Loucy (cell line): Measurements from ENCODE around the gene ZBTB20.

Experiments
- H2AFZ ChIP-seq: fragments of 200-600 bp; sonication (generic); 2 replicates; pipeline ENCODE4 v1.6.0; 2016; ENCODE audit warnings: antibody characterized with exemption, mild to moderate bottlenecking, low read length, moderate library complexity
- H3F3A ChIP-seq: fragments of 200-600 bp; 2 replicates; pipeline ENCODE4 v1.6.0; 2016; ENCODE audit warnings: antibody characterized with exemption, low read depth, mild to moderate bottlenecking
- H3K27me3 ChIP-seq: fragments of 200-600 bp; sonication (generic); 2 replicates; pipeline ENCODE4 v1.6.1; 2014; ENCODE audit warnings: low read length, mild to moderate bottlenecking; ENCODE audit not compliant: insufficient read depth, poor library complexity, severe bottlenecking
- H3K36me3 ChIP-seq: fragments of 200-600 bp; sonication (generic); 2 replicates; pipeline ENCODE4 v1.6.1; 2016; ENCODE audit warnings: low read length; ENCODE audit not compliant: insufficient read depth
- H3K4me1 ChIP-seq: fragments of 200-600 bp; sonication (generic); 2 replicates; pipeline ENCODE4 v1.5.1; 2014; ENCODE audit warnings: low read length, mild to moderate bottlenecking; ENCODE audit not compliant: insufficient read depth, poor library complexity, severe bottlenecking
- H3K4me2 ChIP-seq: fragments of 200-600 bp; sonication (generic); 2 replicates; pipeline ENCODE4 v1.6.0; 2014; ENCODE audit warnings: antibody characterized with exemption, low read length, low read depth, mild to moderate bottlenecking; ENCODE audit not compliant: poor library complexity, severe bottlenecking
- H3K4me3 ChIP-seq: fragments of 200-600 bp; sonication (generic); 2 replicates; pipeline ENCODE4 v1.5.1; 2014; ENCODE audit warnings: low read length, mild to moderate bottlenecking, mixed read lengths; ENCODE audit not compliant: poor library complexity, severe bottlenecking
- H3K79me2 ChIP-seq: fragments of 200-600 bp; sonication (generic); 2 replicates; pipeline ENCODE4 v1.6.1; 2014; ENCODE audit warnings: low read length; ENCODE audit not compliant: insufficient read depth
- H3K9ac ChIP-seq: fragments of 200-600 bp; sonication (generic); 2 replicates; pipeline ENCODE4 v1.6.0; 2014; ENCODE audit warnings: mild to moderate bottlenecking, low read depth, low read length, moderate library complexity; ENCODE audit not compliant: poor library complexity, severe bottlenecking
- H3K9me2 ChIP-seq: fragments of 200-600 bp; sonication (generic); replicated peaks from 2 replicates; pipeline ENCODE4 v1.6.1; 2016; ENCODE audit warnings: low read depth, low read length, mixed read lengths
- H3K9me3 ChIP-seq: fragments of 200-600 bp; sonication (generic); 2 replicates; pipeline ENCODE4 v1.6.1; 2014; ENCODE audit warnings: mild to moderate bottlenecking, antibody characterized with exemption, low read length, low read depth; ENCODE audit not compliant: insufficient read depth
- H4K20me1 ChIP-seq: fragments of 200-600 bp; sonication (generic); 2 replicates; pipeline ENCODE4 v1.6.0; 2014; ENCODE audit warnings: antibody characterized with exemption, low read length, mild to moderate bottlenecking; ENCODE audit not compliant: insufficient read depth, poor library complexity, severe bottlenecking
- EZH2phosphoT487 ChIP-seq: fragments of 200-600 bp; IDR thresholded peaks from 2 replicates; pipeline ENCODE4 v1.6.1; 2018; ENCODE audit warnings: antibody characterized with exemption, mild to moderate bottlenecking, moderate library complexity, borderline replicate concordance
- TF ChIP-seq, protein P1 (sequence below): fragments of 200-600 bp; sonication (generic); conservative IDR thresholded peaks from 2 replicates; pipeline ENCODE4 v1.5.1; 2014; ENCODE audit warnings: mild to moderate bottlenecking, antibody characterized with exemption, low read length

Gene ZBTB20

DNA sequence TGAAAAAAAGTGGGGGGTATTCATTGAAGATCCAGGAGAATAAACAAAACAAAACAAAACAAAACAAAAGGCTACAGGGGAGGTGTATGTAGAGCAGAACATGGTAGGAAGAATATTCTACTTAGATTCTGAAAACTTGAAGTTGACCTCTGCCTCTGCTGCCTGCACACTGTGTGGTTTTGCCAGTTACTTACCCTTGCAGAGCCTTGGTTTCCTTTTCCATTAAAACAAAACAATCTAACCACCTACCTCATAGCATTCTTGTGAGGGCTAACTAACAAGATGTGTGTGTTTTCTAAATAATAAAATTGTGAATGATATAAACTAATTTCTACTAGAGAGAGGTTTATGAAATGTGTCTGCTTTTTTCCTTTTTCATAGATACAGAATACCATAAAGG, 430.2 kb downstream of the ZBTB20 start:
- Histone ChIP-seq H3K4me3 (peak overlapping the region; percentile 12), H3K27me3 (no peaks in the 10 kb centered on the region), H2AFZ (no peak overlapping the region), H4K20me1 (no peaks in the 10 kb centered on the region), H3K79me2 (no peaks in the 10 kb centered on the region), H3K4me2 (peak overlapping the region; percentile 60), H3F3A (no peaks in the 10 kb centered on the region), H3K9me2 (no peaks in the 10 kb centered on the region), H3K36me3 (no peaks in the 10 kb centered on the region), H3K4me1 (peaks cover 27% of the 10 kb centered on the region), H3K9me3 (no peaks in the 10 kb centered on the region), H3K9ac (no peak overlapping the region)
- TF ChIP-seq EZH2phosphoT487, result no peak
- TF ChIP-seq, protein P1, sequence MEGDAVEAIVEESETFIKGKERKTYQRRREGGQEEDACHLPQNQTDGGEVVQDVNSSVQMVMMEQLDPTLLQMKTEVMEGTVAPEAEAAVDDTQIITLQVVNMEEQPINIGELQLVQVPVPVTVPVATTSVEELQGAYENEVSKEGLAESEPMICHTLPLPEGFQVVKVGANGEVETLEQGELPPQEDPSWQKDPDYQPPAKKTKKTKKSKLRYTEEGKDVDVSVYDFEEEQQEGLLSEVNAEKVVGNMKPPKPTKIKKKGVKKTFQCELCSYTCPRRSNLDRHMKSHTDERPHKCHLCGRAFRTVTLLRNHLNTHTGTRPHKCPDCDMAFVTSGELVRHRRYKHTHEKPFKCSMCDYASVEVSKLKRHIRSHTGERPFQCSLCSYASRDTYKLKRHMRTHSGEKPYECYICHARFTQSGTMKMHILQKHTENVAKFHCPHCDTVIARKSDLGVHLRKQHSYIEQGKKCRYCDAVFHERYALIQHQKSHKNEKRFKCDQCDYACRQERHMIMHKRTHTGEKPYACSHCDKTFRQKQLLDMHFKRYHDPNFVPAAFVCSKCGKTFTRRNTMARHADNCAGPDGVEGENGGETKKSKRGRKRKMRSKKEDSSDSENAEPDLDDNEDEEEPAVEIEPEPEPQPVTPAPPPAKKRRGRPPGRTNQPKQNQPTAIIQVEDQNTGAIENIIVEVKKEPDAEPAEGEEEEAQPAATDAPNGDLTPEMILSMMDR, result no peak

DNA sequence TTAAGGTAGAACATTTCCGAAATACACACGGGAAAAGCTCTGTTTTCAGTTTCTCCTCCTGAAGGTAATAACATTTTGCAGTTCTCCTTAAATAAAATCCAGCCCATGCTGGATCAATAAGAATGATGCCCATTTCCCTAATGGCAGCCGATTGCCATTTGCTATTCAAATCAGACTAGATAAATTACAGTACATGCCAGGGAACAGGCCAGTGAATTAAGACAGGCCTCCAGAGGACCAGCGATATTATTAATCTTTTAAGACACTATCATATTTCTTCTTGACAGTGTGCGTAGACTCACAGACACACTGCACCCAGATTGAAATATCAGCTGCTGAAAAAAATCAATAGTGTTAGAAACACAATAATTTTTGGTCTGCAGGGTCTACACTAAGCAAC, 431.0 kb downstream of the ZBTB20 start:
- H4K20me1 ChIP-seq, result no peaks in the 10 kb centered on the region

DNA sequence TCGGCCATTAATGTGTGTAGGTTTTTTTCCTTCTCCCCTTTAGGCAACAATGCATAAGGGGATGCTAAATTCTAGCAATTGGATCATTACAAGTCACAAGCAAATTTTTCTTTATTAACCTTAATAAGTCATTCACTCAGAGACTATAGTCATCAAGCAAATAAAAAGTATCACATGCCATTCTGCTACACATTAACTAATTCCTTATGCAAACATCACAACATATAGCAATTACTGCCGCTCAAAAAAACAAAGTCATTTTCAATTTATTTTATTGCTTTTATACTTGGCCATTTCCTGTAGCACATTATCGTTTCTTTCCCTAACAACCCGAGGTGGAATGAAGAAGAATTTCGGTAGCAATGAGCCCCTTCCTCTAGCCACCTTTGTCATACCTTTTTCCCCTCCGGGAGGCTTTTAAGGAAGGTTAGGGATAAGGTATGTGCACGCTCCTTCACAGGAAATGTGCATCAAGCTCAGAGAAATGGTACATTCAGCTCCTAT, 432.1 kb downstream of the ZBTB20 start:
- no peaks in the 10 kb centered on the region for H3K9me2 ChIP-seq
- no peak overlapping the region for H3K4me3 ChIP-seq
- H3K4me1 ChIP-seq, result peaks cover 24% of the 10 kb centered on the region
- H3K27me3 ChIP-seq, result no peaks in the 10 kb centered on the region
- H3K9ac ChIP-seq, result no peak overlapping the region
- H3K36me3 ChIP-seq, result no peaks in the 10 kb centered on the region
- no peaks in the 10 kb centered on the region for H4K20me1 ChIP-seq
- no peak overlapping the region for H2AFZ ChIP-seq
- H3K79me2 ChIP-seq, result no peaks in the 10 kb centered on the region
- H3F3A ChIP-seq, result no peaks in the 10 kb centered on the region
- no peak for TF ChIP-seq EZH2phosphoT487
- TF ChIP-seq, protein P1, result no peak
- no peak overlapping the region for H3K4me2 ChIP-seq
- no peaks in the 10 kb centered on the region for H3K9me3 ChIP-seq

More for the DNA sequence above, 431.0 kb downstream of the ZBTB20 start:
- Histone ChIP-seq H2AFZ (no peak overlapping the region), H3K27me3 (no peaks in the 10 kb centered on the region), H3F3A (no peaks in the 10 kb centered on the region), H3K4me2 (peak overlapping the region; percentile 60), H3K4me3 (no peak overlapping the region), H3K9me2 (no peaks in the 10 kb centered on the region), H3K9ac (no peak overlapping the region), H3K9me3 (no peaks in the 10 kb centered on the region), H3K79me2 (no peaks in the 10 kb centered on the region), H3K36me3 (no peaks in the 10 kb centered on the region), H3K4me1 (peaks cover 24% of the 10 kb centered on the region)
- TF ChIP-seq EZH2phosphoT487, result no peak
- TF ChIP-seq, protein P1, result no peak
